WTC11 (cell line): Measurements from ENCODE around the gene HCFC2.

Experiments
- CREB1 ChIP-seq: sonication (generic); formaldehyde crosslinking; IDR thresholded peaks from 2 replicates; pipeline ENCODE4 v1.8.0; 2023; ENCODE audit warnings: mild to moderate bottlenecking, missing genetic modification reagents
- CTCF ChIP-seq: fragments of 200-600 bp; IDR thresholded peaks from 2 replicates; pipeline ENCODE4 v1.8.0; 2022; ENCODE audit warnings: antibody characterized with exemption
- FOXP4 ChIP-seq: sonication (generic); formaldehyde crosslinking; IDR thresholded peaks from 2 replicates; pipeline ENCODE4 v1.8.0; 2022; ENCODE audit warnings: mild to moderate bottlenecking, missing genetic modification reagents
- MLX ChIP-seq: sonication (generic); formaldehyde crosslinking; IDR thresholded peaks from 2 replicates; pipeline ENCODE4 v1.8.1; 2023; ENCODE audit warnings: mild to moderate bottlenecking, missing genetic modification reagents, moderate library complexity
- NFYB ChIP-seq: sonication (generic); formaldehyde crosslinking; conservative IDR thresholded peaks from 2 replicates; pipeline ENCODE4 v1.8.0; 2022; ENCODE audit warnings: low read depth, missing genetic modification reagents
- NR3C1 ChIP-seq: sonication (generic); formaldehyde crosslinking; conservative IDR thresholded peaks from 2 replicates; pipeline ENCODE4 v1.8.1; 2023; ENCODE audit warnings: low read depth, mild to moderate bottlenecking, missing genetic modification reagents
- RELA ChIP-seq: sonication (generic); formaldehyde crosslinking; IDR thresholded peaks from 2 replicates; pipeline ENCODE4 v1.8.1; 2022; ENCODE audit warnings: missing genetic modification reagents, mild to moderate bottlenecking, borderline replicate concordance
- TCF7 ChIP-seq: sonication (generic); formaldehyde crosslinking; IDR thresholded peaks from 2 replicates; pipeline ENCODE4 v1.8.0; 2022; ENCODE audit warnings: mild to moderate bottlenecking, low read depth, missing genetic modification reagents, moderate library complexity
- TP53 ChIP-seq: sonication (generic); formaldehyde crosslinking; IDR thresholded peaks from 2 replicates; pipeline ENCODE4 v1.8.1; 2023; ENCODE audit warnings: mild to moderate bottlenecking, missing genetic modification reagents
- ZNF423 ChIP-seq: fragments of 250-450 bp; sonication (Bioruptor Pico); IDR thresholded peaks from 2 replicates; pipeline ENCODE4 v2.1.2; 2022; ENCODE audit warnings: mild to moderate bottlenecking, moderate library complexity

GRCh38 chr12:104064031-104064841, at the start of gene HCFC2:
- TF ChIP-seq RELA (CRISPR knock-in tag) = no peak
- TF ChIP-seq ZNF423 (CRISPR knock-in tag) = peak; percentile 88
- no peak for TF ChIP-seq CTCF
- no peak for TF ChIP-seq NFYB (CRISPR knock-in tag)
- TF ChIP-seq NR3C1 = no peak
- no peak for TF ChIP-seq TCF7 (CRISPR knock-in tag)
- TF ChIP-seq MLX (CRISPR knock-in tag) = no peak
- no peak for TF ChIP-seq TP53 (CRISPR knock-in tag)
- TF ChIP-seq CREB1 (CRISPR knock-in tag) = no peak
- no peak for TF ChIP-seq FOXP4 (CRISPR knock-in tag)
